ENCODE data around the gene CCDC83. TPM values are rescaled to one million over a fixed set of nuclear protein-coding genes. Genes with fewer than 3 reads are reported as not detected.

Gene CCDC83
- total RNA-seq, 2 experiments from 2014 or later, result not detected

- no peaks in the 10 kb centered on the region for H3K27me3 Mint-ChIP-seq
- ChIA-PET POLR2A (no interaction called here), CTCF (interaction anchor here (1.0 to 1.6 kb wide), 3 partner anchors 95 to 511 kb away, joined by 3 to 5 read pairs (median 3); no protein-coding TSS in a partner anchor)
- H3K9me3 Mint-ChIP-seq, result peaks cover 23% of the 10 kb centered on the region
- DNase-seq (no peak), ATAC-seq (no peak)
- no peak overlapping the region for H3K4me3 Mint-ChIP-seq
- no peak overlapping the region for H3K27ac Mint-ChIP-seq
- intact Hi-C loops (cut with micrococcal nuclease), result loop anchor here (5.0 to 10.0 kb wide), 2 partner anchors 342 to 499 kb away; no protein-coding TSS in a partner anchor
- TF ChIP-seq, protein P1, sequence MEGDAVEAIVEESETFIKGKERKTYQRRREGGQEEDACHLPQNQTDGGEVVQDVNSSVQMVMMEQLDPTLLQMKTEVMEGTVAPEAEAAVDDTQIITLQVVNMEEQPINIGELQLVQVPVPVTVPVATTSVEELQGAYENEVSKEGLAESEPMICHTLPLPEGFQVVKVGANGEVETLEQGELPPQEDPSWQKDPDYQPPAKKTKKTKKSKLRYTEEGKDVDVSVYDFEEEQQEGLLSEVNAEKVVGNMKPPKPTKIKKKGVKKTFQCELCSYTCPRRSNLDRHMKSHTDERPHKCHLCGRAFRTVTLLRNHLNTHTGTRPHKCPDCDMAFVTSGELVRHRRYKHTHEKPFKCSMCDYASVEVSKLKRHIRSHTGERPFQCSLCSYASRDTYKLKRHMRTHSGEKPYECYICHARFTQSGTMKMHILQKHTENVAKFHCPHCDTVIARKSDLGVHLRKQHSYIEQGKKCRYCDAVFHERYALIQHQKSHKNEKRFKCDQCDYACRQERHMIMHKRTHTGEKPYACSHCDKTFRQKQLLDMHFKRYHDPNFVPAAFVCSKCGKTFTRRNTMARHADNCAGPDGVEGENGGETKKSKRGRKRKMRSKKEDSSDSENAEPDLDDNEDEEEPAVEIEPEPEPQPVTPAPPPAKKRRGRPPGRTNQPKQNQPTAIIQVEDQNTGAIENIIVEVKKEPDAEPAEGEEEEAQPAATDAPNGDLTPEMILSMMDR (IDR thresholded peaks at IDR 0.05), result no peak
- peaks cover 8% of the 10 kb centered on the region for H3K36me3 Mint-ChIP-seq (ENCODE audit: low read depth)
- H3K4me1 Mint-ChIP-seq (ENCODE audit: low read depth), result peaks cover 40% of the 10 kb centered on the region
These were observed 90.6 kb downstream of the CCDC83 start for GRCh38 chr11:85945788-85946187.

GRCh38 chr11:85946221-85946620 lies 91.0 kb downstream of the CCDC83 start:
- ATAC-seq, result no peak
- H3K36me3 Mint-ChIP-seq (ENCODE audit: low read depth), result peaks cover 9% of the 10 kb centered on the region
- intact Hi-C loops (cut with micrococcal nuclease), result loop anchor here (5.0 to 10.0 kb wide), 2 partner anchors 341 to 499 kb away; no protein-coding TSS in a partner anchor
- H3K4me1 Mint-ChIP-seq (ENCODE audit: low read depth), result peaks cover 40% of the 10 kb centered on the region
- POLR2A ChIA-PET, result no interaction called here
- peaks cover 24% of the 10 kb centered on the region for H3K9me3 Mint-ChIP-seq
- no peaks in the 10 kb centered on the region for H3K27me3 Mint-ChIP-seq
- TF ChIP-seq, protein P1 (IDR thresholded peaks at IDR 0.05), result no peak
- H3K27ac Mint-ChIP-seq, result peak overlapping the region; percentile 67
- DNase-seq, result no peak
- H3K4me3 Mint-ChIP-seq, result no peak overlapping the region
- CTCF ChIA-PET, result interaction anchor here (1.0 to 1.6 kb wide), 3 partner anchors 94 to 511 kb away, joined by 3 to 5 read pairs (median 3); no protein-coding TSS in a partner anchor

GRCh38 chr11:85947431-85948272 lies 92.5 kb downstream of the CCDC83 start:
- Mint-ChIP-seq H3K4me1 (ENCODE audit: low read depth) (peaks cover 40% of the 10 kb centered on the region), H3K27me3 (no peaks in the 10 kb centered on the region), H3K27ac (peak overlapping the region; percentile 83), H3K4me3 (peak overlapping the region; percentile 3), H3K36me3 (ENCODE audit: low read depth) (peaks cover 13% of the 10 kb centered on the region), H3K9me3 (peaks cover 32% of the 10 kb centered on the region)
- peak; percentile 76 for ATAC-seq
- CTCF ChIA-PET, result interaction anchor here (1.2 kb wide), 1 partner anchor 93 kb away, joined by 3 read pairs; the partner anchor contains the start of gene CCDC83
- peak; percentile 60 for DNase-seq
- intact Hi-C loops (cut with micrococcal nuclease), result loop anchor here (5.0 to 10.0 kb wide), 2 partner anchors 340 to 497 kb away; no protein-coding TSS in a partner anchor
- TF ChIP-seq, protein P1 (IDR thresholded peaks at IDR 0.05), result no peak
- POLR2A ChIA-PET, result interaction anchor here (1.4 kb wide), 1 partner anchor 344 kb away, joined by 3 read pairs; no protein-coding TSS in a partner anchor

GRCh38 chr11:85948884-85949283 lies 93.7 kb downstream of the CCDC83 start:
- TF ChIP-seq, protein P1 (IDR thresholded peaks at IDR 0.05), result no peak
- H3K9me3 Mint-ChIP-seq, result peaks cover 40% of the 10 kb centered on the region
- H3K4me3 Mint-ChIP-seq, result no peak overlapping the region
- ChIA-PET POLR2A (interaction anchor here (1.4 kb wide), 1 partner anchor 342 kb away, joined by 3 read pairs; no protein-coding TSS in a partner anchor), CTCF (interaction anchor here (1.2 to 1.6 kb wide), 2 partner anchors 20 to 94 kb away, joined by 3 to 4 read pairs; partner anchors contain the start of gene CCDC83)
- H3K36me3 Mint-ChIP-seq (ENCODE audit: low read depth), result peaks cover 24% of the 10 kb centered on the region
- no peaks in the 10 kb centered on the region for H3K27me3 Mint-ChIP-seq
- intact Hi-C loops (cut with micrococcal nuclease), result loop anchor here (5.0 to 10.0 kb wide), 2 partner anchors 338 to 496 kb away; no protein-coding TSS in a partner anchor
- ATAC-seq (peak; percentile 14), DNase-seq (no peak)
- H3K4me1 Mint-ChIP-seq (ENCODE audit: low read depth), result peaks cover 40% of the 10 kb centered on the region
- H3K27ac Mint-ChIP-seq, result peak overlapping the region; percentile 83

Data from activated CD8-positive, alpha-beta T cell treated with anti-CD3 and anti-CD28 coated beads for 36 hours (primary cell).